Vagina (tissue), 2 donors: ENCODE measurements around the gene KDELR3.

ENCODE experiments used
- POLR2A ChIP-seq, 2 donors: fragments of 450-650 bp; IDR thresholded peaks; one replicate each; pipeline ENCODE4 v1.6.1; 2017; ENCODE audit warnings: antibody characterized with exemption in 2 of 2, mild to moderate bottlenecking in 2 of 2, moderate library complexity in 2 of 2
- TF ChIP-seq, protein P1 (sequence below), 3 experiments: fragments of 450-650 bp in 2 of 3; fragments of 200-600 bp in 1 of 3; sonication (generic) in 1 of 3; IDR thresholded peaks; one replicate each; pipeline ENCODE4 v1.5.1; 2017 to 2019; ENCODE audit warnings: antibody characterized with exemption in 3 of 3, mild to moderate bottlenecking in 2 of 3, moderate library complexity in 2 of 3

DNA sequence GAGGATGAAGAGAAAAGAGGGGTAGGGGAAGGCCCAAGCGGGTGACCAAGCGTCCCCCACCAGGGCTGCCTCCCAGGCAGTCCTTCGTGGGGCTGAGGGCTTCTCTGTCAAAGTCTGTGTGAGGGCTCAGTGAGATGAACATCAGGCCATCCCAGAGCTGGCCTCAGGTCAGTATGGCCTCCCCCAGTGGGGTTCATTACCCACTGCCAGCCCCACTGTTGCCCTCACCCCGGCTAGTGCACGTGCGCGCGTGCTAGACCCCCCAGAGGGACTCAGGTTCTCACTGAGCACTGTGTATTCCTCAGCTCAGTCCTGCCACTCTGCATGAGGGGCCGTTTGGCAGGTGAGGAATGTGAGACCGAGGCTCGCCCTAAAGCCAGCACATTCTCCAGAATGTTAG lies 3.3 kb downstream of the KDELR3 start:
- TF ChIP-seq, protein P1, sequence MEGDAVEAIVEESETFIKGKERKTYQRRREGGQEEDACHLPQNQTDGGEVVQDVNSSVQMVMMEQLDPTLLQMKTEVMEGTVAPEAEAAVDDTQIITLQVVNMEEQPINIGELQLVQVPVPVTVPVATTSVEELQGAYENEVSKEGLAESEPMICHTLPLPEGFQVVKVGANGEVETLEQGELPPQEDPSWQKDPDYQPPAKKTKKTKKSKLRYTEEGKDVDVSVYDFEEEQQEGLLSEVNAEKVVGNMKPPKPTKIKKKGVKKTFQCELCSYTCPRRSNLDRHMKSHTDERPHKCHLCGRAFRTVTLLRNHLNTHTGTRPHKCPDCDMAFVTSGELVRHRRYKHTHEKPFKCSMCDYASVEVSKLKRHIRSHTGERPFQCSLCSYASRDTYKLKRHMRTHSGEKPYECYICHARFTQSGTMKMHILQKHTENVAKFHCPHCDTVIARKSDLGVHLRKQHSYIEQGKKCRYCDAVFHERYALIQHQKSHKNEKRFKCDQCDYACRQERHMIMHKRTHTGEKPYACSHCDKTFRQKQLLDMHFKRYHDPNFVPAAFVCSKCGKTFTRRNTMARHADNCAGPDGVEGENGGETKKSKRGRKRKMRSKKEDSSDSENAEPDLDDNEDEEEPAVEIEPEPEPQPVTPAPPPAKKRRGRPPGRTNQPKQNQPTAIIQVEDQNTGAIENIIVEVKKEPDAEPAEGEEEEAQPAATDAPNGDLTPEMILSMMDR (IDR thresholded peaks at IDR 0.05) = no peak
- TF ChIP-seq POLR2A (IDR thresholded peaks at IDR 0.05) = no peak
